ENCODE measurements around the gene DDIT3.

The DDIT3 gene

GRCh38 chr12:57524814-57525614 is 4.7 kb upstream of the DDIT3 start:
- peaks cover 39% of the 10 kb centered on the region for H3K36me3 ChIP-seq
- no peak for TF ChIP-seq CTCF (IDR thresholded peaks at IDR 0.05; ENCODE audit: low read depth, low read length)
- no peaks in the 10 kb centered on the region for H3K9me3 ChIP-seq
- H3K27me3 ChIP-seq: no peaks in the 10 kb centered on the region
- no peak for DNase-seq
- peaks cover 14% of the 10 kb centered on the region for H3K4me1 ChIP-seq
- H3K4me3 ChIP-seq (ENCODE audit: low read depth, low read length): peak overlapping the region; percentile 92; the same call in 1 of the 2 replicates

- H3K4me3 ChIP-seq (ENCODE audit: low read depth, low read length): peak overlapping the region; percentile 92
- H3K4me1 ChIP-seq: peaks cover 16% of the 10 kb centered on the region
- no peaks in the 10 kb centered on the region for H3K9me3 ChIP-seq
- peaks cover 33% of the 10 kb centered on the region for H3K36me3 ChIP-seq
- TF ChIP-seq CTCF (IDR thresholded peaks at IDR 0.05; ENCODE audit: low read depth, low read length): no peak
- H3K27me3 ChIP-seq: no peaks in the 10 kb centered on the region
- no peak for DNase-seq
Measured at GRCh38 chr12:57523706-57524614, 3.6 kb upstream of the DDIT3 start.

- peak overlapping the region; percentile 92 for H3K4me3 ChIP-seq (ENCODE audit: low read depth, low read length)
- H3K9me3 ChIP-seq: no peaks in the 10 kb centered on the region
- H3K27me3 ChIP-seq: no peaks in the 10 kb centered on the region
- DNase-seq: peak; percentile 50
- H3K4me1 ChIP-seq: peaks cover 17% of the 10 kb centered on the region
- no peak for TF ChIP-seq CTCF (IDR thresholded peaks at IDR 0.05; ENCODE audit: low read depth, low read length)
- peaks cover 34% of the 10 kb centered on the region for H3K36me3 ChIP-seq
Measured at GRCh38 chr12:57522887-57523705, 2.8 kb upstream of the DDIT3 start.

- peak; percentile 93 for DNase-seq
- H3K9me3 ChIP-seq: no peaks in the 10 kb centered on the region
- peak within 1 kb of the TSS; percentile 92 for H3K4me3 ChIP-seq (ENCODE audit: low read depth, low read length)
- H3K4me1 ChIP-seq: peaks cover 17% of the 10 kb centered on the region
- TF ChIP-seq CTCF (IDR thresholded peaks at IDR 0.05; ENCODE audit: low read depth, low read length): no peak
- no peaks in the 10 kb centered on the region for H3K27me3 ChIP-seq
- peaks cover 35% of the 10 kb centered on the region for H3K36me3 ChIP-seq
Measured at GRCh38 chr12:57522011-57522886, 1.9 kb upstream of the DDIT3 start, which contains the start of gene MBD6. MBD6 (plus strand) TSS chr12:57522824; CDS start chr12:57524304, 1,480 bp downstream.

- no peaks in the 10 kb centered on the region for H3K9me3 ChIP-seq
- peaks cover 17% of the 10 kb centered on the region for H3K4me1 ChIP-seq
- H3K36me3 ChIP-seq: peaks cover 37% of the 10 kb centered on the region
- peak; percentile 73 for DNase-seq
- no peaks in the 10 kb centered on the region for H3K27me3 ChIP-seq
- TF ChIP-seq CTCF (IDR thresholded peaks at IDR 0.05; ENCODE audit: low read depth, low read length): peak; percentile 26
- peak overlapping the region; percentile 53 for H3K4me3 ChIP-seq (ENCODE audit: low read depth, low read length)
Measured at GRCh38 chr12:57521525-57522010, 1.3 kb upstream of the DDIT3 start.

All from BE2C (cell line).